A549 (cell line): ENCODE results near the gene ATAD1. TPM values are rescaled to one million over a fixed set of nuclear protein-coding genes. Genes with fewer than 3 reads are reported as not detected.
"Not testable (repeated sequence)": the region's sequence is repeated elsewhere in the genome, so short reads cannot be mapped to it uniquely, and the experiment has no call there.

Source experiments
- ATAC-seq, 2 experiments: fragments of 200-7000 bp in 1 of 2; fragments of >200 bp in 1 of 2; cut with Nextera tagmentation in 1 of 2; cut with Tn5 transposase in 1 of 2; 3 replicates each; pipeline versions ENCODE4 v1.8.0 to v1.9.1; 2018 to 2020; ENCODE audit warnings: mild to moderate bottlenecking in 1 of 2, moderate library complexity in 1 of 2
- CTCF ChIA-PET: fragments of 300-600 bp; sonication (Branson Sonifier 250); formaldehyde crosslinking; extraction: SDS; loops from one replicate; lab custom pipeline; 2021; ENCODE audit warnings: antibody characterized with exemption, inconsistent platforms; lab: Yijun Ruan, JAX
- POLR2A ChIA-PET: fragments of 350-600 bp; formaldehyde crosslinking; extraction: SDS; loops from one replicate; lab custom pipeline; 2021; ENCODE audit warnings: antibody characterized with exemption, inconsistent platforms; lab: Yijun Ruan, JAX
- DNase-seq, 2 experiments: peaks; one replicate each; pipeline versions ENCODE4 v3.0.0 to v3.0.0-alpha.2; 2011 to 2016; ENCODE audit warnings: low read depth in 1 of 2, low spot score in 1 of 2
- FAIRE-seq: peaks from 2 replicates; lab custom pipeline; 2011; peaks lifted over from hg19 to GRCh38; lab: Jason Lieb, UNC
- H3K27ac ChIP-seq, 2 experiments: fragments of >200 bp; sonication (Bioruptor Twin); formaldehyde crosslinking; 3 replicates each; pipeline ENCODE4 v1.5.1; 2016 to 2017
- H3K4me1 ChIP-seq: fragments of >200 bp; sonication (Bioruptor Twin); formaldehyde crosslinking; 3 replicates; pipeline ENCODE4 v1.6.1; 2016
- H3K4me2 ChIP-seq: fragments of >200 bp; sonication (Bioruptor Twin); formaldehyde crosslinking; 3 replicates; pipeline ENCODE4 v1.6.1; 2016
- H3K4me3 ChIP-seq: fragments of >200 bp; sonication (Bioruptor Twin); formaldehyde crosslinking; 3 replicates; pipeline ENCODE4 v1.5.1; 2016
- H3K9me3 ChIP-seq: fragments of >200 bp; sonication (Bioruptor Twin); formaldehyde crosslinking; 3 replicates; pipeline ENCODE4 v1.6.1; 2016
- CBX2 ChIP-seq: fragments of 200-600 bp; sonication (generic); IDR thresholded peaks from 2 replicates; pipeline ENCODE4 v1.6.1; 2016; ENCODE audit warnings: low read depth, mild to moderate bottlenecking, borderline replicate concordance
- CEBPB ChIP-seq, 2 experiments: fragments of >200 bp in 1 of 2; sonication (Bioruptor Twin) in 1 of 2; formaldehyde crosslinking in 1 of 2; IDR thresholded peaks; 2 replicates each; pipeline ENCODE4 v1.6.1; 2012 to 2016
- CHD2 ChIP-seq: fragments of 150-350 bp; IDR thresholded peaks from 2 replicates; pipeline ENCODE4 v1.6.1; 2014; ENCODE audit warnings: low read length; ENCODE audit not compliant: partially characterized antibody
- ESRRA ChIP-seq: fragments of 150-350 bp; IDR thresholded peaks from 2 replicates; pipeline ENCODE4 v1.6.1; 2014; ENCODE audit warnings: mild to moderate bottlenecking, low read length, borderline replicate concordance
- FOSB ChIP-seq: fragments of 250-450 bp; sonication (Bioruptor Pico); IDR thresholded peaks from 2 replicates; pipeline ENCODE4 v1.5.0; 2020; ENCODE audit warnings: mild to moderate bottlenecking, moderate library complexity
- FOXS1 ChIP-seq: fragments of 250-450 bp; sonication (Bioruptor Pico); IDR thresholded peaks from 2 replicates; pipeline ENCODE4 v1.5.0; 2020; ENCODE audit warnings: mild to moderate bottlenecking, moderate library complexity
- HES2 ChIP-seq: fragments of >200 bp; sonication (Bioruptor Twin); formaldehyde crosslinking; IDR thresholded peaks from 2 replicates; pipeline ENCODE4 v1.6.1; 2016
- HOXA7 ChIP-seq: fragments of 250-450 bp; sonication (Bioruptor Pico); IDR thresholded peaks from 2 replicates; pipeline ENCODE4 v1.5.0; 2020; ENCODE audit warnings: mild to moderate bottlenecking, moderate library complexity
- JUN ChIP-seq, 2 experiments: fragments of >200 bp; sonication (Bioruptor Twin); formaldehyde crosslinking; IDR thresholded peaks; 2 replicates in 1 of 2; 3 replicates in 1 of 2; pipeline ENCODE4 v1.6.1; 2016 to 2017
- KDM1A ChIP-seq: fragments of 200-600 bp; sonication (generic); IDR thresholded peaks from 2 replicates; pipeline ENCODE4 v1.6.1; 2016; ENCODE audit warnings: low read depth, mild to moderate bottlenecking
- KDM5A ChIP-seq: fragments of 200-600 bp; sonication (generic); IDR thresholded peaks from 2 replicates; pipeline ENCODE4 v1.6.1; 2016; ENCODE audit warnings: antibody characterized with exemption, mild to moderate bottlenecking
- MAFK ChIP-seq: fragments of 450-650 bp; IDR thresholded peaks from 2 replicates; pipeline ENCODE4 v1.6.1; 2014; ENCODE audit not compliant: partially characterized antibody
- MAZ ChIP-seq: fragments of 150-350 bp; IDR thresholded peaks from 2 replicates; pipeline ENCODE4 v1.6.1; 2014; ENCODE audit warnings: antibody characterized with exemption, low read depth, low read length, borderline replicate concordance
- NFE2L2 ChIP-seq: fragments of 150-350 bp; conservative IDR thresholded peaks from 2 replicates; pipeline ENCODE4 v1.6.1; 2014; ENCODE audit warnings: low read length
- NR3C1 ChIP-seq: fragments of >200 bp; sonication (Bioruptor Twin); formaldehyde crosslinking; IDR thresholded peaks from 3 replicates; pipeline ENCODE4 v1.6.1; 2017
- POLR2A ChIP-seq: IDR thresholded peaks from 2 replicates; pipeline ENCODE4 v1.6.1; 2012; ENCODE audit warnings: mild to moderate bottlenecking, low read length
- RFX5 ChIP-seq: fragments of 450-650 bp; IDR thresholded peaks from 2 replicates; pipeline ENCODE4 v1.7.1; 2014; ENCODE audit warnings: antibody characterized with exemption, mild to moderate bottlenecking, moderate library complexity
- RNF2 ChIP-seq: fragments of 200-600 bp; sonication (generic); IDR thresholded peaks from 2 replicates; pipeline ENCODE4 v1.6.1; 2016; ENCODE audit warnings: low read depth, mild to moderate bottlenecking, antibody characterized with exemption, moderate library complexity, borderline replicate concordance
- USF2 ChIP-seq: fragments of 450-650 bp; IDR thresholded peaks from 2 replicates; pipeline ENCODE4 v1.6.1; 2014; ENCODE audit warnings: antibody characterized with exemption
- ZC3H11A ChIP-seq: fragments of 450-650 bp; IDR thresholded peaks from 2 replicates; pipeline ENCODE4 v1.6.1; 2014; ENCODE audit warnings: antibody characterized with exemption, mild to moderate bottlenecking
- ZFP36 ChIP-seq: fragments of 450-650 bp; IDR thresholded peaks from 2 replicates; pipeline ENCODE4 v1.6.1; 2014; ENCODE audit warnings: borderline replicate concordance; ENCODE audit not compliant: partially characterized antibody
- ZNF302 ChIP-seq: fragments of 250-450 bp; sonication (Bioruptor Pico); IDR thresholded peaks from 2 replicates; pipeline ENCODE4 v1.9.0; 2021; ENCODE audit warnings: inconsistent platforms, mild to moderate bottlenecking, moderate library complexity
- WGBS: methylation state at CpG from one replicate; pipeline ENCODE4 v1.1.6; 2017; ENCODE audit errors: missing lambda C conversion rate; 5-methylcytosine and 5-hydroxymethylcytosine counted together
- polyA plus RNA-seq, 4 experiments: library from polyadenylated mRNA; depleted of rRNA in 3 of 4; stranded (reverse); fragments of >200 nt; fragmentation: RNase III in 1 of 4; extraction: RNeasy Plus Mini Kit Qiagen cat#74134 plus additional on column Dnase treatment in 1 of 4; gene quantifications; 2 replicates in 3 of 4; 3 replicates in 1 of 4; pipeline ENCODE4 v1.2.3, GENCODE V29; 2011 to 2017
- TF ChIP-seq, protein P1 (sequence below): fragments of 250-450 bp; sonication (Bioruptor Pico); IDR thresholded peaks from 2 replicates; pipeline ENCODE4 v1.5.0; 2020; ENCODE audit warnings: low read depth, mild to moderate bottlenecking, moderate library complexity
- TF ChIP-seq, protein P2 (sequence below): IDR thresholded peaks from 2 replicates; pipeline ENCODE4 v1.6.1; 2012; ENCODE audit warnings: low read depth, borderline replicate concordance

ATAD1 gene
- polyA plus RNA-seq, 2 of the 4 experiments (the other 2 are of a cell fraction), result 32.3 to 94.8 TPM

DNA sequence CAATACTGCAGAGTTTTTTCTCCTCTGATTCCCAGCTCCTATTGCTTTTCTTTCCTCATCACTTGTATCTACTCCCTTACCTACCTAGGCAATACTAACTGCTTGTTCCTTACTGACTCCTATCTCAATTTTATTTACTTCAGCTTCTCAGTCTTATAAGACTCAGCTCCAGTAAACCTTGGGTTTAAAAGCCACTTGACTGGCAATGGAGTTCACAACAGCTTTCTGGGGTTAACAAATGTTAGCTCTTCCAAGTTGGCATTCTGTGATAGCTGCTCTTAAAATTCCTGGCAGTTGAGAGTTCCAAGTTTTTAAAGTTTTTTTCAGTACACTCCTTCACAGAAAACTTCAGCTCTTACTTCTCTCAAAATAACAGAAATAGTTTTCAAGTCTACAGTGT, 14.2 kb downstream of the ATAD1 start (continued):
- TF ChIP-seq ZC3H11A (no peak), FOXS1 (no peak)

- Histone ChIP-seq H3K9me3 (no peaks in the 10 kb centered on the region), H3K27ac (no peak overlapping the region), H3K4me1 (no peaks in the 10 kb centered on the region), H3K4me2 (no peak overlapping the region), H3K4me3 (no peak overlapping the region)
- TF ChIP-seq CHD2 (no peak), RFX5 (no peak)
- TF ChIP-seq, protein P1, sequence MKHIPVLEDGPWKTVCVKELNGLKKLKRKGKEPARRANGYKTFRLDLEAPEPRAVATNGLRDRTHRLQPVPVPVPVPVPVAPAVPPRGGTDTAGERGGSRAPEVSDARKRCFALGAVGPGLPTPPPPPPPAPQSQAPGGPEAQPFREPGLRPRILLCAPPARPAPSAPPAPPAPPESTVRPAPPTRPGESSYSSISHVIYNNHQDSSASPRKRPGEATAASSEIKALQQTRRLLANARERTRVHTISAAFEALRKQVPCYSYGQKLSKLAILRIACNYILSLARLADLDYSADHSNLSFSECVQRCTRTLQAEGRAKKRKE (CRISPR knock-in tag), result no peak
- 92% methylated on average over 4 of the region's 4 CpGs for WGBS
- DNase-seq, result no peak
- ChIA-PET POLR2A (interaction anchor here (1.1 kb wide), 1 partner anchor 15 kb away, joined by 3 read pairs; the partner anchor contains the start of gene ATAD1), CTCF (interaction anchor here (0.7 to 3.3 kb wide), 4 partner anchors 9 to 31 kb away, joined by 3 to 9 read pairs (median 4); partner anchors contain the start of gene ATAD1)
- no peak for ATAC-seq
- no peak for FAIRE-seq
Observed at GRCh38 chr10:87803328-87803727, 14.7 kb downstream of the ATAD1 start.

- H3K4me1 ChIP-seq, H3K4me3 ChIP-seq, H3K4me2 ChIP-seq, CTCF ChIA-PET, H3K27ac ChIP-seq, POLR2A ChIA-PET, DNase-seq, FAIRE-seq, H3K9me3 ChIP-seq, ATAC-seq: not testable (repeated sequence)
- WGBS, result 91% methylated on average over 1 of the region's 1 CpG
Observed at GRCh38 chr10:87801813-87802435, 16.1 kb downstream of the ATAD1 start.

GRCh38 chr10:87799860-87800259, 18.2 kb downstream of the ATAD1 start:
- Histone ChIP-seq H3K4me1 (no peaks in the 10 kb centered on the region), H3K4me3 (no peak overlapping the region), H3K4me2 (no peak overlapping the region), H3K9me3 (no peaks in the 10 kb centered on the region), H3K27ac (no peak overlapping the region)
- no peak for TF ChIP-seq CEBPB (IDR thresholded peaks at IDR 0.05)
- no peak for TF ChIP-seq CBX2
- no peak for TF ChIP-seq RNF2
- TF ChIP-seq FOSB (CRISPR knock-in tag), result no peak
- no peak for TF ChIP-seq ZFP36
- TF ChIP-seq NFE2L2, result no peak
- no peak for TF ChIP-seq HOXA7 (CRISPR knock-in tag)
- no peak for TF ChIP-seq NR3C1
- no peak for TF ChIP-seq MAFK
- no peak for TF ChIP-seq JUN (IDR thresholded peaks at IDR 0.05)
- TF ChIP-seq MAZ, result no peak
- TF ChIP-seq, protein P2, sequence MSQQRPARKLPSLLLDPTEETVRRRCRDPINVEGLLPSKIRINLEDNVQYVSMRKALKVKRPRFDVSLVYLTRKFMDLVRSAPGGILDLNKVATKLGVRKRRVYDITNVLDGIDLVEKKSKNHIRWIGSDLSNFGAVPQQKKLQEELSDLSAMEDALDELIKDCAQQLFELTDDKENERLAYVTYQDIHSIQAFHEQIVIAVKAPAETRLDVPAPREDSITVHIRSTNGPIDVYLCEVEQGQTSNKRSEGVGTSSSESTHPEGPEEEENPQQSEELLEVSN, result no peak
- TF ChIP-seq HES2, result no peak
- TF ChIP-seq KDM1A, result no peak
- TF ChIP-seq POLR2A, result no peak
- TF ChIP-seq KDM5A, result no peak
- TF ChIP-seq ESRRA, result no peak
- TF ChIP-seq ZNF302 (CRISPR knock-in tag), result no peak
- no peak for TF ChIP-seq USF2
- no peak for FAIRE-seq
- WGBS, result 91% methylated on average over 1 of the region's 1 CpG
- CTCF ChIA-PET, result no interaction called here
- no peak for DNase-seq
- POLR2A ChIA-PET, result no interaction called here
- ATAC-seq, result no peak
